ENCODE measurements around the gene TBC1D10A.

DNA sequence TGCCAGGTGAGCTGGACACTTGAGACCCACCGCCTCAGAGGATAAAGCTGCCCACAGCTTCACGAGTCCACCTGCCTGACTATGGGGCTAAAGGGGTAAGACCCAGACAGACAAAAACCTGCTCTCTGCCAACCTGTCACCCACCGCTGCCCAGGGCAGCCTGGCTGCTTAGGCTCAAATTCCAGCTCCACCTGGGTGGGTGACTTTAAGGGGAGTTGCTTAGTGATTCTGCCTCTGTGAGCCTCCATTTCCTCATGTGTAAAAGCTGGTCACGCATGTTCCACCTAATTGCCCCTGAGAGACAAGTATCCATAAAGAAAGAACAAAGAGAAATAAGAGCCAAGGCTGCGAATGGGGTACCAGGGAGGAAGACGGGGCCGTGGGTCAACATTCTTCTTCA, 33.7 kb downstream of the TBC1D10A start:
- no peak for TF ChIP-seq POLR2A (IDR thresholded peaks at IDR 0.05; ENCODE audit: low read length)
- no peak for TF ChIP-seq GATA1 (IDR thresholded peaks at IDR 0.05; ENCODE audit: low read depth, low read length)
